ENCODE measurements around the gene MT1A. TPM values are rescaled to one million over a fixed set of nuclear protein-coding genes. Genes with fewer than 3 reads are reported as not detected.
"Not testable (repeated sequence)": the region's sequence is repeated elsewhere in the genome, so short reads cannot be mapped to it uniquely, and the experiment has no call there.

MT1A gene
- total RNA-seq, 1 donor from 2014 or later: not detected

DNA sequence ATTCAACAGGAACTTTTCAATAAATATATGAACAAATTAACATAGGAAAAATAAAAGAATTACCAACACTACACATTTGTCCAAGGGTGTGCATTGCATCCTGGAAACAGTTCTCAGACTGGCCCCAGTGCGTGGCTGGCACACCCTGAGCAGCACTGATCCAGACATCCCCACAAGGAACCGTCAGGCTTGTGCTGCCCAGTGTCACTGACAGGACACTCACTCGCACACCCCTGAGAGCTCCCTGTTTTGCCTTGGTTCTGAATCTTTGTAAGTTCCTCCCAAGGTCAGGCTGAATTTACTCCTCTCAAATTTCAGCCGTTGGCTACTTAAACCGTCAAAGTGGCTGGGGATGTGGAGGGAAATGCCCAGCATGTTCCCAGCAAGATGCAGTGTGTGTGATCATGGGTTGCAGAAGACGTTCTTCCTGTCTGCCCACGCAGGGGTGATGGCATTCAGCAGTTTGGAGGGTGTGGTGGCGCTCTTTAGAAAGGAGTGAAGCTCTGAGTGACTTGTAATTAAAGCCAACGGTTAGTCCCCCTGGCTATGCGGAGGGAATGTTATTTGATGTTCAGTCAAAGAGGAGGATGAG is 28.4 kb upstream of the MT1A start:
- DNase-seq (ENCODE audit: low spot score): peak; percentile 26

DNA sequence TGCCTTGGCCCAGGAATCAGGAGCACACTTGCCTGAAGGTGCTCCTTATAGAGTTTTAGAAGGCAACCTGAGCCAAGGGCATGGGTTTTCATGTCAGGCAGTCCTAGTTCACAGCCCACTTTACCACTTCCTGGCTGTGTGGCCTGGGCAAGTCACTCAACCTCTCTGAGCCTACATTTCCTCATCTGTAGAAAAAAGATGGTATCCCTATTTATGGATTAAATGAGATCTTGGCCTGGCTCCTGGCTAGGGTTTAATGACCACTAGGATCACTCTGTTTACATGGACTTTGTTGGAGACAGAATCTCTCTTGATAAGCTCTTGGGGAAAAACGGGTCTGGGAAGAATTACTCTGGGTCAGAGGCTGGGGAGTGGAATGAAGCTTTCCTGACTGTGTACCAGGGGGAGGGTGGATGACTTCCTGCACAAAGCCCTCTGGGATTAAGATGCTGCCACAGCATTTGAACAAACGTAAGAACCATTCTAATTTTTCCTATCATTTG is 27.8 kb upstream of the MT1A start:
- DNase-seq (ENCODE audit: low spot score): peak; percentile 69

DNA sequence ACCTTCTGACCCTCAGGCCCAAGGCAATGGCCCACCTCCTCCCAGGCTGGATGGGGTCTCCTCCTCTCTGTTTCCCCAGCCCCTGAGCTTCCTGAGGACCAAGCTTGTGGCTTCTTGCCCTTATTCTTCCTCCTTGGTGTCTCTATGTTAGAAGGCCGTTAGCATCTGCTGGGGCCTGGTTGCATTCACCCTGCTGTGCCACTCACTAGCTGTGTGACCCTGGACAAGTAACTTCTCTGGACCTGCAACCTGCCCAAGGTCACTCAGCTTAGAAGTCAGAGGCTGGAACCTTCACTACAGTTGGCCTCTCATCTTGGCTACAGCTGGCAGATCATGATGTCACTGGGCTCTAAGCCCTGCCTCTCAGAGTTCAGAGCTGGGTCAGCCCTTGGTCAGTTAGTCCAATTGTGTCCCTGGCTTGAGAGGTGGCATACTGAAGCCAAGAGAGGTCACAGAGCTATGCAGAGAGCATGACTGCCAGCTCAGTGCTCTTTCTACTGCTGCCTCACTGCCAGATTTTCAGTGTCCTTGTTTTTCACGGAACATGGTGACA is 27.1 kb upstream of the MT1A start:
- DNase-seq (ENCODE audit: low spot score): no peak

DNA sequence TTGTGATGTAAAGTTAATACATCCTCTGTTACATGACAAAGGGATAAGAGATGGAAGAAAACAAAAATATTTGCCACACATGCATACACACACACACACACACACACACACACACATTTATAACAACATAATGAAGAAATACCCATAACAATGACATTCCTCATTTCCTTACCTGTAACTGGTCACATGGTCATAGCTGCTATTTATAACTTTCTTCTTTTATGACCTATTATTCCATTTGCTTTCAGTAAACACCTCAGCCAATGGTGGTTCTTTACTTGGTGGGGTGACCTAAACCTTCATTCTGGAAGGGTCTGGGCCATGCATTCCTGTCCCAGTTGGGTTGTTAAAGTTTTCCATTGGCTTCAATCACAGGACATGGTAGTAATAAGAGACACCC is 24.8 kb upstream of the MT1A start:
- no peak for DNase-seq (ENCODE audit: low spot score)

DNA sequence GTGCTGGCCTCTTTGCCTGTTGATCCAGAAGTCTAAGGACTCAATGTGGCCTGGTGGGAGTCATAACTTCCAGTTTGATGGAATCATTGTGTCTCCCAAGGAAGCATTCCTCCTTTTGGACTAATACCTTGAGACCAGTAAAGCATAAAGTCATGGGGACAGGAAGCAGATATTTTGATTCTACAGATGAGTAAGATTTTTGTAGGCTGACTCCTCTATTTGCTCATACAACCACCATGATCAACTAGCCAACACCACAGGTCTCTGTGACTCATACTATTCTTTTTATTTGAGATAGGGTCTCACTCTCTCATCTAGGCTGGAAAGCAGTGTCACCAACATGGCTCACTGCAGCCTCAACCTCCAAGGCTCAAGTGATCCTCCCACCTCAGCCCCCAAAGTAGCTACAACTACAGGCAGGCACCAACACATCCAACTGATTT is 23.9 kb upstream of the MT1A start:
- no peak for DNase-seq (ENCODE audit: low spot score)

DNA sequence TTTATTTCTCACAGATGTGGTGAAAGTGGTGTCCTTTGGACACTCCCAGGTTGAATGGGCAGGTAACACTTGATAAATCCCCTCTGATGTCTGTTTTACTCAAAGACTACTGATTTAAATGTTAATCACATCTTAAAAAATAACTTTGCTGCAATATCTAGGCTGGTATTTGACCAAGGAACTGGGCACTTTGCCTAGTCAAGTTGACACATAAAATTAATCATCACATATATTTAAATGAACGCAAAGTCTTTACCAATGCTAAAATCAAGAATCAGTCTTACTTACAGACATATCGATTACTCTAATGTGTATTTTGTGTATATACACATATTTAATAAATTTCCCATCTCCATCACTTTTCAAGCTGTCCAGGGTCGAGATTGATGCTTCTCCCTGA is 23.1 kb upstream of the MT1A start:
- DNase-seq (ENCODE audit: low spot score): no peak

DNA sequence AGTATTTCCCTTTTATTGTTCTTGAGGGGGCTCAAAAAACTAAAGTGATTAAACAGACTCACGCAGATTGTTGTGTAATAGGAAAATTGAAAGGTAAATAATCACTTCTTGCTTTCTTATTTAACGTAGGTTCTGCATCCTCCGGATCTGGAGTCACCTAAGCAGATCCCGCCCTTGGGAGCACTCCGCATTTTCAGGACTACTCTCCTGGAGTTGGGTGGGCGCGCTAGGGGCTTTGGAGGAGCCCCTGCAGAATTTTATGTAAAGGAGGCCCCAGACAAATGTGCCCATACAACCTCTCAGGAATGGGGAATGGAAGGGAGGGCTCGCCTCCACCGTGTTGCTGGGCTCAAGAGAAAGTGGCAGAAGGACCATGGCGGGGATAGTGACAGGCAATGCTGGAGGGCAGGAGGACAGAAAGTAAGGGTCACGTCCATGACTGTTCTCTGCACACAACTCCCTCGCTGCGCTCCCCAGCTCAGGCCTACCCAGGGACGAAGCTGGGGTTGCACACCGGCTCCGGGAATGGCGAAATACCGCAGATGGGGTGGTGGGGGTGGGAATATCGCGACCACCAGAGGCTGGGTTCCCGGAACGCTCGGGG is 21.8 kb upstream of the MT1A start:
- no peak for DNase-seq (ENCODE audit: low spot score)

DNA sequence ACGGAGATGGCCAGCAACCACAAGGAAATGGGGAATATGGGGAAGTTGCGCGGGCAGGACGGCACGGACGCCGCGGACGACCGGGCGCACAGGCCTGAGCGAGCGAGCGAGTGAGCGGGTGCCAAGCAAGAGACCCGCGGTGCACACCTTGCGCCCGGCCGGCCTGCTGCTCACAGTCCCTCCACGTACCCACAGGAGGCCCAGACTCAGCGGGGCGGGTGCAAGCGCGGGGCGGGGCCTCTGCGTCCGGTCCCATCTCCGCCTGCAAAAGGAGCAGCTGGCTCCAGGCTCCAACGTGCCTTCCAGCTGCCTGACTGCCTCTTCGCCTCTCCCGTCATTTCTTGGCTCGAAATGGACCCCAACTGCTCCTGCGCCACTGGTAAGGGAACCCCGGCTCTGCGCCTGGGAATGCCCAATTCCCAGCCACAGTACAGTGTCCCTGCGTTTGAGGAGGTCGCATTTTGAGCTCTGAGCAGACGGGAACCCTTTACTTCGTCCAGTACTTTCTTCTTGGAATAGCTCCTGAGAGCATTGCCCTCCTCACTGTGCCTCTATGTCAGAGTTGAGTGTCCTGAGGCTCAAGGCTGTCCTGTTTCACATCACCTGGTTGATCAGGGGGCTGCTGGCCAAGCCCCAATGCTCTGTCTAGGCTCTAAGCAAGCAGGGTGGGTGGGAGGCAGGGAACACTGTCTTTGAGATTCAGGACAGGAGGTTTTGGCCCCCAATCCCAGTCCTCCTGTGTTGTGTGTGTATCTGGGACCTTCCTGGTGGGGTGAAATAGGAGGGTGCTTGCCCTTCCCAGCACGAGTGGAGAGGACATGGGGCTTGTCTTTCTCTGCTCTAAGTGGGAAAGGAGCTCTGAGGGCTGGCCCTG is 21.0 kb upstream of the MT1A start:
- peak; percentile 77 for DNase-seq (ENCODE audit: low spot score)

DNA sequence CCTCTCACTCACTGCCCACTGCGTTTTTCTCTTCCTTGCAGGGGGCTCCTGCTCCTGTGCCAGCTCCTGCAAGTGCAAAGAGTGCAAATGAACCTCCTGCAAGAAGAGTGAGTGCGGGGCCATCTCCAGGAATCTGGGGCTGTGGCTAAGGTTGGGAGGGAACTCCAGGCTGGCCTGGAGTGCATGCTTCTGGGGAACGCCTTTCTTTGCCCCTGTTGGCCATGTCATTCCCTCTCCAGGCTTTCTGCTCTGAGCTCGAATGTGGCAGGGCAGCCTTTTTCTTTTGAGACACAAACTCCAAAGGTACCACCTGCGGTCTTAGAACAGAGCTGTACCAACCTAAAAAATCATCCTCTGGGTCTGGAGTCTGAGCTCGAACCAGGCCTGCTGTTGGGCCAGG is 20.3 kb upstream of the MT1A start:
- DNase-seq (ENCODE audit: low spot score): no peak

DNA sequence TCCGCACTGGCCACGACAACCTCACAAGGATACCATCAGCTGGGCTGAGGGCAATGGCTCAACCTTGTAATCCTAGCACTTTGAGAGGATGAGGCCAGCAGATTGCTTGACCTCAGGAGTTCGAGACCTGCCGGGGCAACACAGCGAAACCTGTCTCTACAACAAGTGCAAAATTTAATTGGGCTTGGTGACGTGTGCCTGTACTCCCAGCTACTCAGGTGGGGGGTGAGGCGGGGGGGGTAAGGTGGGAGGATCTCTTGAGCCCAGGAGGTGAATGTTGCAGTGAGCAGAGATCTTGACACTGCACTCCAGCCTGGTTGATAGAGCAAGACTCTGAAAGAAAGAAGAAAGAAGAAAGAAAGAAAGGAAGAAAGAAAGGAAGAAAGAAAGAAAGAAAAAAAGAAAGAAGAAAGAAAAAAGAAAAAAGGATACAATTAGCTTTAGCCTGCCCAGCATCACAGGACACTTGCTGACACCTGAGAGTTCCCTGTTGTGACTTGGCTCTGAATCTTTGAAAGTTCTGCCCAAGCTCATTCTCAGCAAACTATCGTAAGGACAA is 18.0 kb upstream of the MT1A start:
- DNase-seq (ENCODE audit: low spot score): no peak

DNA sequence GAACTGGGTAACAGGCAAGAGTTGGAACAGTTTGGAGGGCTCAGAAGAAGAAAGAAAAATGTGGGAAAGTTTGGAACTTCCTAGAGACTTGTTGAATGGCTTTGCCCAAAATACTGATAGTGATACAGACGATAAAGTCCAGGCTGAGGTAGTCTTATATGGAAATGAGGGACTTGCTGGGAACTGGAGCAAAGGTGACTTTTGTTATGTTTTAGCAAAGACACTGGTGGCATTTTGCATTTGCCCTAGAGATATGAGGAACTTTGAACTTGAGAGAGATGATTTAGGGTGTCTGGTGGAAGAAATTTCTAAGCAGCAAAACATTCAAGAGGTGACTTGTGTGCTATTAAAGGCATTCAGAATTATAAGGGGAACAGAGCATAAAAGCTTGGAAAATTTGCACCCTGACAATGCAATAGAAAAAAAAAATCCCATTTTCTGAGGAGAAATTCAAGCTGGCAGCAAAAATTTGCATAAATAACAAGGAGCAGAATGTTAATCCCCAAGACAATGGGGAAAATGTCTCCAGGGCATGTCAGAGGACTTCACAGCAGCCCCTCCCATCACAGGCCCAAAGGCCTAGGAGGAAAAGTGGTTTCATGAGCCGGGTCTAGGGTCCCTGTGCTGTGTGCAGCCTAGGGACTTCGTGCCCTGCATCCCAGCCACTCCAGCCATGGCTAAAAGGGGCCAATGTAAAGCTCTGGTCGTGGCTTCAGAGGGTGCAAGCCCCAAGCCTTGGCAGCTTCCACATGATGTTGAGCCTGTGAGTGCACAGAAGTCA is 16.6 kb upstream of the MT1A start:
- DNase-seq (ENCODE audit: low spot score): not testable (repeated sequence)

DNA sequence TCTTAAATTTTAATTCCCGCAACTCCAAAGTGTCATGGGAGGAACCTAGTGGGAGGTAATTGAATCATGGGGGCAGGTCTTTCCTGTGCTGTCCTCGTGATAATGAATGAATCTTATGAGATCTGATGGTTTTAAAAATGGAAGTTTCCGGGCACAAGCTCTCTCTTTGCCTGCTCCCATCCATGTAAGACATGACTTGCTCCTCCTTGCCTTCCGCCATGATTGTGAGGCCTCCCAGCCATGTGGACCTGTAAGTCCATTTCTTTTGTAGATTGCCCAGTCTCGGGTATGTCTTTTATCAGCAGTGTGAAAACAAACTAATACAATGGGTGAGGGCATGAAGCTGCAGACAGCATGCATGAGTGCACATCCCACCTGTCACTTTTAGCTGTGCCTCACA is 15.3 kb upstream of the MT1A start:
- not testable (repeated sequence) for DNase-seq (ENCODE audit: low spot score)

DNA sequence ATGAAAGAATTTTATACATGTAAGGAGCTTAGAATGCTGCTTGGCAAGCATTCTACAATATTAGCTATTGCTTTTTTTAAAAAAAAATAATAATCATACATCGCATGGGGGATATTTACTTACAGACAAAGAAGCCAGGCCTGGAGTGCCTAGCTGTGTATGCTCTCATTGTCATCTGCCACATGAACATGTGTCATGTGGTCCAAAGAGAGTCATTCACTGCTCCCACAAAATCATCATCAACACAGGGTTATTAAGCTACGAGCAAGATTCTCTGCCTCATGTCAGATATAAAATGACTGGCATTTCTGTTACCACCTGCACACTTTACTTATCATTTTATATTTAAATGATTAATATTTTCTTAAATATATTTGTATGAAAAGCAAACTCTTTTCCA is 14.8 kb upstream of the MT1A start:
- DNase-seq (ENCODE audit: low spot score): no peak

DNA sequence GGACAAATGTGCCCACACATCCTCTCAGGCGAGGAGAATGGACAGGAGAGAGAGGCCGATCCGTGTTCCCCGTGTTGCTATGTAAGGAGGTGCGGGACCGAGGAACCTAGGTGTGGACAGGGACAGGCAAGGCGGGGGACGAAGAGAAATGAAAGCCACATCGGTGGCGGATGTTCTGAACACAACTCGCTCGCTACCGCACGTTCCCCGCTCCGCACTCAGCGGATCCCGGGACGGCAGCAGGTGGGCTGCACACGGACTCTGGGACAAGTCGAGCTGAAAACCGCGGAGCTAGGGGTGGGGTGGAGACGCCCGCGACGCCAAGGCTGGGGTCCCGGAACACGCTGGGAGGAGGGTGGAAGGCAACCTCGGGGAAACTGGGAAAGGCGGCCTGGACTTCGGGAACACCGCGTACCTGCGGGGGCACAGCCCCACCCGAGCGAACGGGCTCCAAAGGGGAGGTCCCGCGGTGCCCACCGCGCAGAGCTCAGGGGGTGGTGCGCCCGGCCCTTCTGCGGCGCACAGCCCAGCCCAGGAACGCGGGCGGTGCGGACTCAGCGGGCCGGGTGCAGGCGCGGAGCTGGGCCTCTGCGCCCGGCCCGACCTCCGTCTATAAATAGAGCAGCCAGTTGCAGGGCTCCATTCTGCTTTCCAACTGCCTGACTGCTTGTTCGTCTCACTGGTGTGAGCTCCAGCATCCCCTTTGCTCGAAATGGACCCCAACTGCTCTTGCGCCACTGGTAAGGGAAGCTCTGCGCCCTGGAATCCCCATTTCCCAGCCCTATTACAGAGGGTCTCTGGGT is 13.1 kb upstream of the MT1A start, which contains the start of gene MT1E:
Gene MT1E (plus strand): TSS at position 642 of the 803 bp plus-strand sequence. CDS start 71 bp downstream, at position 713.
- DNase-seq (ENCODE audit: low spot score): peak; percentile 81

DNA sequence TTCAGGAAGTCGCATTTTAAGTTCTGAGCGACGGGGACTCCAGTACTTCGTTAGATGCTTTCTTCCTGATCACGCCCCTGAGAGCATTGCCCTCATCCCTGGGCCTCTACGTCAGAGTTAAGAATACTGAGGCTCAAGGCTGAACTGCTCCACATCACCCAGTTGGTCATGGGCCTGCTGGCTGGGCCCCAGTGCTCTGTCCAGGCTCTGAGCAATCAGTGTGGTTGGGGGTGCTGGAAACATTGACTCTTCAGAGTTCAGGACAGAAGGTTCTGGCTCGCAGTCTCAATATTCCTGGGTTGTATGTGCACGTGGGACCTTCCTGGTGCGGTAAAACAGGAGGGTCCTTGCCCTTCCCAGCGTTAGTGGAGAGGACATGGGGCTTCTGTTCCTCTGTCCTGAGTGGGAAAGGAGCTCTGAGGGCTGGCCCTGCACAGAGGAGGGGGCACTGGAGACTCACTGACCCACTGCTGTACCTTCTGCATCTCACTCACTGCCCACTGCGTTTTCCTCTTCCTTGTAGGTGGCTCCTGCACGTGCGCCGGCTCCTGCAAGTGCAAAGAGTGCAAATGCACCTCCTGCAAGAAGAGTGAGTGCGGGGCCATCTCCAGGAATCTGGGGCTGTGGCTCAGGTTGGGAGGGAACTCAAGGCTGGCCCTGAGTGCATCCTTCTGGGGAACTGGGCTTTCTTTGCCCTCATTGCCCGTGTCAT is 12.4 kb upstream of the MT1A start:
- DNase-seq (ENCODE audit: low spot score): peak; percentile 82

DNA sequence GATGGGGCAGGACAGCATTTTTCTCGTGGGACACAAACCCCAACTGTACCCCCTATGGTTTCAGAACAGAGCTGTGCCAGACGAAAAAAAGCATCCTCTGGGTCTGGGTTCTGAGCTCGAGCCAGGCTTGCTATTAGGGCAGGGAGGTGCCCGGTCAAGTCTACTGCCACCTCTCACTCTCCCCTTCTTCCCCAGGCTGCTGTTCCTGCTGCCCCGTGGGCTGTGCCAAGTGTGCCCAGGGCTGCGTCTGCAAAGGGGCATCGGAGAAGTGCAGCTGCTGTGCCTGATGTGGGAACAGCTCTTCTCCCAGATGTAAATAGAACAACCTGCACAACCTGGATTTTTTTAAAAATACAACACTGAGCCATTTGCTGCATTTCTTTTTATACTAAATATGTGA is 11.8 kb upstream of the MT1A start:
- no peak for DNase-seq (ENCODE audit: low spot score)

DNA sequence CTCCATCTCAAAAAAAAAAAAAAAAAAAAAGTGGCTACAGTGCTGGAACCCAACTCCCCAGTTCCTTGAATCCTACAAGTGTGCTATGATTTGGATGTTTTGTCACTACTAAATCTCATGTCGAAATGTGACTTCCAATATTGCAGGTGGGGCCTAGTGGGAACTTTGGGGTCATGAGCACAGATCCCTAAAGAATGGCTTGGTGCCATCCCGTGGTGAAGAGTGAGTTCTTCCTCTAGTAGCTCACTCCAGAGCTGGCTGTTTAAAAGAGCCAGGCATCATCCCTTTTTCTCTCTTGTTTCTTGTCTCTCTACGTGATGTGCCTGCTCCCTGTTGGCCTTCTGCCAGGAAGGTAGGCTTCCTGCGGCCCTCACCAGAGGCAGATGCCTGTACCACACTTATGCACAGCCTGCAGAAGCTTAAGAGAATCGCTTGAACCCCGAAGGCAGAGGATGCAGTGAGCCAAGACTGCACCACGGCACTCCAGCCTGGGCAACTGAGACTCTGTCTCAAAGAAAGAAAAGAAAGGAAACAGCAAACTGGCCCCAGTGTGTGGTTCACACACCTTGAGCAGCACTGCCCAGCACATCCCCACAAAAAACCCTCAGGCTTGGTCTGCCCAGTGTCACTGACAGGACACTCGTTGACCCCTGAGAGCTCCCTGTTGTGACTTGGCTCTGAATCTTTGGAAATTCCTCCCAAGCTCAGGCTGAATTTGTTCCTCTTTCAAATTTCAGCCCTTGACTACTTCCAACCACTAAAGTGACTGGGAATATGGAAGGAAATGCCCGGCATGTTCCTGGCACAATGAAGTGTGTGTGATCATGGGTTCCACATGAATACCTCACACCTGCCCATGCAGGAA is 9.7 kb upstream of the MT1A start:
- DNase-seq (ENCODE audit: low spot score): no peak

DNA sequence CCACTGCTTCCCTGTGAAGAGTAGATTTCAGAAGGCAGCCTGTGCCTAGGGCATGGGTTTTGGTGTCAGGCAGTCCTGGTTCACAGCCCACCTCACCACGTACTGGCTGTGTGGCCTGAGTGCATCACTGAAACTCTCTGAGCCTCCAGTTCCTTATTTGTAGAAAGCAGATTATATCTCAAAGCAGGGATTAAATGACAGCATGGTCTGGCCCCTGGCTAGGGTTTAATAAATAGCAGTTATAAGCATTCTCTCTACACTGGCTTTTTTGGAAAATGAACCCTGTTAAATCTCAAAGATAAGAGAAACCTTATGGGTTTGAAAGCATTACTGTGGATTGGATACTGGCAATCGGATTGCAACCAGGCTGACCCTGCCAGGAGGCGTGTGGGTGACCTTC is 8.9 kb upstream of the MT1A start:
- DNase-seq (ENCODE audit: low spot score): peak; percentile 85

DNA sequence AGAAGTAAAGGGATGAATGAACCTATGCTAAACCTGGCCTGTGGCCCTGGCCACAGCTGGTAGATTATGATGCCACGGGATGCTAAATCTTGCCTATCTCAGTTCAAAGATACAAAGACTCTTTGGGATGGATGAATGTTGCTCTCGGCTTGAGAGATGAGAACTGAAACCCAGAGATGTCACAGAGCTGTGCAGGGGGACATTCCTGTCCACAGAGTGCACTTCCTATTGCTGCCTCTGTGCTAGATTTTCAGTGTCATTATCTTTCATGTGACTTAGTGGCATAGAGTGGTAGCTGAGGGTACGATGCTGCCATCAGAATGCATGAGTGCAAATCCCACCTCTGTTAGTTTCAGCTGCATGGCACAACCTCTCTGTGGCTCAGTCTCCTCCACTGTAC is 8.3 kb upstream of the MT1A start:
- DNase-seq (ENCODE audit: low spot score): no peak
